C4-2B (cell line): ENCODE results near the gene BUD23.

Experiments used
- ZFX ChIP-seq: fragments of 450-650 bp; IDR thresholded peaks from 2 replicates; pipeline ENCODE4 v1.6.1; 2017
- TF ChIP-seq, protein P1 (sequence below): fragments of 450-650 bp; conservative IDR thresholded peaks from 2 replicates; pipeline ENCODE4 v1.5.1; 2017; ENCODE audit warnings: mild to moderate bottlenecking

DNA sequence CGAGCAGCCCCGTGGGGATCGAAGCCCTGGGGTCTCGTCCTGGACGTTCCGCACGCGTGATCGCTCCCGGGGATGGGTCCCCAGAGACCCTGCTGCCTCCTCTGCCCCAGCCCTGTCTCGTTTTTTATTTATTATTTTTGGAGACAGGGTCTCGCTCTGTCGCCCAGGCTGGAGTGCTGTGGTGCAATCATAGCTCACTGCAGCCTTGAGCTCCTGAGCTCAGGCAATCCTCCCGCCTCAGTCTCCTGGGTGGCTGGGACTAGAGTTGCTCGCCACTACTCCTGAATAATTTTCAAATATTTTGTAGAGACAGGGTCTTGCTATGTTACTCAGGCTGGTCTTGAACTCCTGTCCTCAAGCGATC is 36.4 kb downstream of the BUD23 start:
- TF ChIP-seq, protein P1, sequence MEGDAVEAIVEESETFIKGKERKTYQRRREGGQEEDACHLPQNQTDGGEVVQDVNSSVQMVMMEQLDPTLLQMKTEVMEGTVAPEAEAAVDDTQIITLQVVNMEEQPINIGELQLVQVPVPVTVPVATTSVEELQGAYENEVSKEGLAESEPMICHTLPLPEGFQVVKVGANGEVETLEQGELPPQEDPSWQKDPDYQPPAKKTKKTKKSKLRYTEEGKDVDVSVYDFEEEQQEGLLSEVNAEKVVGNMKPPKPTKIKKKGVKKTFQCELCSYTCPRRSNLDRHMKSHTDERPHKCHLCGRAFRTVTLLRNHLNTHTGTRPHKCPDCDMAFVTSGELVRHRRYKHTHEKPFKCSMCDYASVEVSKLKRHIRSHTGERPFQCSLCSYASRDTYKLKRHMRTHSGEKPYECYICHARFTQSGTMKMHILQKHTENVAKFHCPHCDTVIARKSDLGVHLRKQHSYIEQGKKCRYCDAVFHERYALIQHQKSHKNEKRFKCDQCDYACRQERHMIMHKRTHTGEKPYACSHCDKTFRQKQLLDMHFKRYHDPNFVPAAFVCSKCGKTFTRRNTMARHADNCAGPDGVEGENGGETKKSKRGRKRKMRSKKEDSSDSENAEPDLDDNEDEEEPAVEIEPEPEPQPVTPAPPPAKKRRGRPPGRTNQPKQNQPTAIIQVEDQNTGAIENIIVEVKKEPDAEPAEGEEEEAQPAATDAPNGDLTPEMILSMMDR: no peak
- no peak for TF ChIP-seq ZFX
